Fibroblast of pulmonary artery (primary cell): ENCODE measurements around the gene PKNOX1.

Experiments used
- DNase-seq: peaks from one replicate; pipeline ENCODE4 v3.0.0-alpha.2; 2010; ENCODE audit warnings: low read depth
- H3K4me3 ChIP-seq: replicated peaks from 2 replicates; pipeline ENCODE4 v1.5.1; 2011; ENCODE audit warnings: low read depth, mild to moderate bottlenecking, control low read depth, low read length, moderate library complexity
- TF ChIP-seq, protein P1 (sequence below): IDR thresholded peaks from 2 replicates; pipeline ENCODE4 v1.5.1; 2011; ENCODE audit warnings: mild to moderate bottlenecking, control low read depth, low read length, inconsistent platforms; ENCODE audit errors: missing control alignments

Gene PKNOX1

DNA sequence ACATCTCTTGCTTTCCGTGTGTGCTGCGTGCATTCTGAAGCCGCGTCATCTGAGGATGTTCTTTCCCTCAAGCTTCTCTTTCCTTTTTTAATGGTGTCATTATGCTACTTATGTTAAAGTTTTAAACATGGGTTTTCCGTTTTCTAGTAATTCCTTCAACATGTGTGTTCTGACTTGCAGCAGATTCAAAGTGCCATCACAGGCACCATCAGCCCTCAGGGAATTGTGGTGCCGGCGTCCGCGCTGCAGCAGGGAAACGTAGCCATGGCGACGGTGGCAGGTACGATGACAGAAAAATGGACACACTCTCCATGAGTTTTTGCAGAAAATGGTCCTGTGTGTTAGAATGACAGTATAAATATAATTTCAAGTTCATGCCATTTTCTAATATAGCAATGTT lies 42.4 kb downstream of the PKNOX1 start:
- H3K4me3 ChIP-seq, result no peak overlapping the region
- TF ChIP-seq, protein P1, sequence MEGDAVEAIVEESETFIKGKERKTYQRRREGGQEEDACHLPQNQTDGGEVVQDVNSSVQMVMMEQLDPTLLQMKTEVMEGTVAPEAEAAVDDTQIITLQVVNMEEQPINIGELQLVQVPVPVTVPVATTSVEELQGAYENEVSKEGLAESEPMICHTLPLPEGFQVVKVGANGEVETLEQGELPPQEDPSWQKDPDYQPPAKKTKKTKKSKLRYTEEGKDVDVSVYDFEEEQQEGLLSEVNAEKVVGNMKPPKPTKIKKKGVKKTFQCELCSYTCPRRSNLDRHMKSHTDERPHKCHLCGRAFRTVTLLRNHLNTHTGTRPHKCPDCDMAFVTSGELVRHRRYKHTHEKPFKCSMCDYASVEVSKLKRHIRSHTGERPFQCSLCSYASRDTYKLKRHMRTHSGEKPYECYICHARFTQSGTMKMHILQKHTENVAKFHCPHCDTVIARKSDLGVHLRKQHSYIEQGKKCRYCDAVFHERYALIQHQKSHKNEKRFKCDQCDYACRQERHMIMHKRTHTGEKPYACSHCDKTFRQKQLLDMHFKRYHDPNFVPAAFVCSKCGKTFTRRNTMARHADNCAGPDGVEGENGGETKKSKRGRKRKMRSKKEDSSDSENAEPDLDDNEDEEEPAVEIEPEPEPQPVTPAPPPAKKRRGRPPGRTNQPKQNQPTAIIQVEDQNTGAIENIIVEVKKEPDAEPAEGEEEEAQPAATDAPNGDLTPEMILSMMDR, result no peak
- DNase-seq, result no peak

DNA sequence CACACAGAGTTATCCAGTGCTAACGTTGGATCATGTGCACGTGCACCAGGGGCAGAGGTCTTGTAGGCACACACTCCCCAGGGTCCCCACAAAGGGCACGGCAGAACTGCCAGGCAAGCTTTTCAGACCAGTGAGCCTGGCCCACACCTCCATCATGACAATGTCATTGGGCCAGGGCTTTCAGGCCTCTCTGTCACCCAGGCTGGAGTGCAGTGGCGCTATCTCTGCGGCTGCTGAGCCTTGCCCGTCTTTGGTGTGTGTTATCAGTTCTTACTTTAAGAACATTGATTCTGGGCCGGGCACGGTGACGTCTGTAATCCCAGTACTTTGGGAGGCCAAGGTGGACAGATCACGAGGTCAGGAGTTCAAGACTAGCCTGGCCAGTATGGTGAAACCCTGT lies 44.2 kb downstream of the PKNOX1 start:
- no peak for DNase-seq
- TF ChIP-seq, protein P1, result no peak
- no peak overlapping the region for H3K4me3 ChIP-seq

- no peak for DNase-seq
- no peak overlapping the region for H3K4me3 ChIP-seq
- TF ChIP-seq, protein P1, result no peak
Measured at GRCh38 chr21:43020177-43020576, 45.8 kb downstream of the PKNOX1 start.

DNA sequence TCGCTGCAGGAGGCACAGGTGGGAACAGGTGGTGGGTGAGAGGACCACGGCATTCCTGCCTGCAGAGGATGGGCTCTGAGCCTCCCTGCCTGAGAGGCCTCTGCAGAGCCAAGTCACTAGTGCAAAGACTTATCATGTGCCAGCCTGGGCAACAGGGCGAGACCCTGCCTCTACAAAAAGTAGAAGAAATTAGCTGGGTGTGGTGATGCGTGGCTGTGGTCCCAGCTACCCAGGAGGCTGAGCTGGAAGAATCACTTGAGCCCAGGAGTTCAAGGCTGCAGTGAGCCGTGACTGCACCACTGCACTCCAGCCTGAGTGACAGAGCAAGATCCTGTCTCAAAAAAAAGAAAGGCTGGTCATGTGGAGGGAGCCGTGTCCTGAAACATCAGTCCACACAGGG lies 46.4 kb downstream of the PKNOX1 start:
- TF ChIP-seq, protein P1, result no peak
- no peak for DNase-seq
- no peak overlapping the region for H3K4me3 ChIP-seq

GRCh38 chr21:43021191-43021590 lies 46.8 kb downstream of the PKNOX1 start:
- no peak overlapping the region for H3K4me3 ChIP-seq
- DNase-seq, result no peak
- TF ChIP-seq, protein P1, result no peak

GRCh38 chr21:43021756-43022600 lies 47.6 kb downstream of the PKNOX1 start:
- TF ChIP-seq, protein P1, result no peak
- no peak overlapping the region for H3K4me3 ChIP-seq
- no peak for DNase-seq

GRCh38 chr21:43023175-43023574 lies 48.8 kb downstream of the PKNOX1 start:
- TF ChIP-seq, protein P1, result no peak
- H3K4me3 ChIP-seq, result no peak overlapping the region
- no peak for DNase-seq
